ENCODE data around the gene STX1B.
A peak's percentile ranks its signal among the peaks of the same experiment; 100 is the strongest.
"Not testable (repeated sequence)": the region's sequence is repeated elsewhere in the genome, so short reads cannot be mapped to it uniquely, and the experiment has no call there.

STX1B gene

GRCh38 chr16:31013292-31013691 is 2.9 kb upstream of the STX1B start:
- not testable (repeated sequence) for H3K79me2 ChIP-seq (ENCODE audit: control insufficient read depth, insufficient read depth, low read length, unreplicated experiment); H3K4me1 ChIP-seq (ENCODE audit: control insufficient read depth, insufficient read depth, low read length, unreplicated experiment); H3K4me3 ChIP-seq (ENCODE audit: low read depth, low read length); H3K36me3 ChIP-seq (ENCODE audit: insufficient read depth, low read length); H2AFZ ChIP-seq (ENCODE audit: low read length, unreplicated experiment); H3K27me3 ChIP-seq (ENCODE audit: insufficient read depth, low read length); H3K27ac ChIP-seq (ENCODE audit: low read depth, low read length)

- H3K27ac ChIP-seq (ENCODE audit: low read depth, low read length); H3K4me3 ChIP-seq (ENCODE audit: low read depth, low read length); H3K4me1 ChIP-seq (ENCODE audit: control insufficient read depth, insufficient read depth, low read length, unreplicated experiment); H3K79me2 ChIP-seq (ENCODE audit: control insufficient read depth, insufficient read depth, low read length, unreplicated experiment); H3K27me3 ChIP-seq (ENCODE audit: insufficient read depth, low read length); H3K36me3 ChIP-seq (ENCODE audit: insufficient read depth, low read length); H2AFZ ChIP-seq (ENCODE audit: low read length, unreplicated experiment): not testable (repeated sequence)
These were observed 1.4 kb upstream of the STX1B start for GRCh38 chr16:31011815-31012214.

DNA sequence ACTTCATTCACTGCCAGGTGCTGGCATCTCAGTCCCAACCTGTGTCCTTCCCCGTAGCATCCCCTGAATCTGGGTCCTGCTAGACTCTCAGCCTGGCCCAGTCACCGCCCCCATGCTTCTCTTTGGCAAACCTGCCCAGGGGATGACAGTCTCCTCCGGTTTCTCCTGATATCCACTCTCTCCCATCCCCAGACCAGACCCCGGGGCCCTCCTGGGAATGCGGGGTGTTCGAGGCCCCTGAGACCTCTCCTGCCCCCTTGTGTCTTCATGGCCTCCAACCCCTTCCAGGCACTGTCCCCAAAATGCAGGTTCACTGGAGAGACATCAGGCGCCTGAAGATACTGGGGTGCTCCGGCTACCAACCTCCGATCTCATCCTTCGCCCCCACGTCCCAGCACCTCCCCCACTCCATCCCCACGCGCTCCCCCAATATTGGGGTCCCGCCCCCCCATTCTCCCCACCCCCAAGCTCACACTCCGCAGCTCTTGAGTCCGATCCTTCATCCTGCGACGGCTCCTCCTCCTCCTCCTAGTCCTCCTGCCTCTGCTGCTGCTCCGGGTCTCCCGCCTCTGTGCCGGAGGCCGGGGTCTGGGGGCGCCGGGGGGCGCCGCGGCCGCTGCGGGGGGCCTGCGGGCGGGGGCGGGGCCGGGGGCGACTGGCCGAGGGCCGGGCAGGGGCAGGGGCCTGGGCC is 399 bp downstream of the STX1B start:
- Histone ChIP-seq H3K36me3 (ENCODE audit: insufficient read depth, low read length) (no peaks in the 10 kb centered on the region), H3K79me2 (ENCODE audit: control insufficient read depth, insufficient read depth, low read length, unreplicated experiment) (peaks cover 5% of the 10 kb centered on the region), H3K27ac (ENCODE audit: low read depth, low read length) (no peak overlapping the region), H3K4me1 (ENCODE audit: control insufficient read depth, insufficient read depth, low read length, unreplicated experiment) (peaks cover 5% of the 10 kb centered on the region), H2AFZ (ENCODE audit: low read length, unreplicated experiment) (no peak overlapping the region), H3K27me3 (ENCODE audit: insufficient read depth, low read length) (peaks cover 5% of the 10 kb centered on the region; the same call in 1 of the 2 replicates), H3K4me3 (ENCODE audit: low read depth, low read length) (peak overlapping the region; percentile 71)

- Histone ChIP-seq H3K4me3 (ENCODE audit: low read depth, low read length) (no peak overlapping the region), H3K27ac (ENCODE audit: low read depth, low read length) (no peak overlapping the region), H3K27me3 (ENCODE audit: insufficient read depth, low read length) (peaks cover 5% of the 10 kb centered on the region; the same call in 1 of the 2 replicates), H3K4me1 (ENCODE audit: control insufficient read depth, insufficient read depth, low read length, unreplicated experiment) (peaks cover 5% of the 10 kb centered on the region), H2AFZ (ENCODE audit: low read length, unreplicated experiment) (no peak overlapping the region), H3K36me3 (ENCODE audit: insufficient read depth, low read length) (no peaks in the 10 kb centered on the region), H3K79me2 (ENCODE audit: control insufficient read depth, insufficient read depth, low read length, unreplicated experiment) (peaks cover 5% of the 10 kb centered on the region)
These were observed 1.3 kb downstream of the STX1B start for GRCh38 chr16:31009120-31009519.

DNA sequence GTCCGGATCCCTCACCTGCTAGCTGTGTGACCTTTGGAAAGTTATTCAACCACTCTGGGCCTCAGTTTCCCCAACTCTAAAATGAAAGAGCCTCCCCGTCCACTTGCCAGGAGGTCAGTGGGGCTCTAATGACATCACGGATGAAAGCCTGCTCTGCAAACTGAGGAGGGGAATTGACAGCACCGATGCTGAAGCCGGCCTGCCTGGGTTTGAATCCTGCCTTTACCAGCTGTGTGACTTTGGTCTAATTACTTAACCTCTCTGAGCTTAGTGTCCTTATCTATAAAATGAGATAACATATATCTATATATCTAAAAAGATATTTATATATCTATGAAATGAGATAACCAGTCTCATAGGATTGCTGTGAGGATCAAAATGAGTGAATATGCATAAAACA is 1.9 kb downstream of the STX1B start:
- Histone ChIP-seq H3K79me2 (ENCODE audit: control insufficient read depth, insufficient read depth, low read length, unreplicated experiment) (peaks cover 5% of the 10 kb centered on the region), H3K4me1 (ENCODE audit: control insufficient read depth, insufficient read depth, low read length, unreplicated experiment) (peaks cover 5% of the 10 kb centered on the region), H3K4me3 (ENCODE audit: low read depth, low read length) (no peak overlapping the region), H3K36me3 (ENCODE audit: insufficient read depth, low read length) (no peaks in the 10 kb centered on the region), H3K27me3 (ENCODE audit: insufficient read depth, low read length) (peaks cover 5% of the 10 kb centered on the region; the same call in 1 of the 2 replicates), H2AFZ (ENCODE audit: low read length, unreplicated experiment) (no peak overlapping the region), H3K27ac (ENCODE audit: low read depth, low read length) (no peak overlapping the region)

GRCh38 chr16:31008149-31008548 is 2.3 kb downstream of the STX1B start:
- no peak overlapping the region for H3K4me3 ChIP-seq (ENCODE audit: low read depth, low read length)
- peaks cover 5% of the 10 kb centered on the region; the same call in 1 of the 2 replicates for H3K27me3 ChIP-seq (ENCODE audit: insufficient read depth, low read length)
- no peak overlapping the region for H2AFZ ChIP-seq (ENCODE audit: low read length, unreplicated experiment)
- no peaks in the 10 kb centered on the region for H3K36me3 ChIP-seq (ENCODE audit: insufficient read depth, low read length)
- peaks cover 5% of the 10 kb centered on the region for H3K4me1 ChIP-seq (ENCODE audit: control insufficient read depth, insufficient read depth, low read length, unreplicated experiment)
- H3K79me2 ChIP-seq (ENCODE audit: control insufficient read depth, insufficient read depth, low read length, unreplicated experiment): peaks cover 5% of the 10 kb centered on the region
- H3K27ac ChIP-seq (ENCODE audit: low read depth, low read length): no peak overlapping the region

- Histone ChIP-seq H3K36me3 (ENCODE audit: insufficient read depth, low read length) (no peaks in the 10 kb centered on the region), H3K79me2 (ENCODE audit: control insufficient read depth, insufficient read depth, low read length, unreplicated experiment) (peaks cover 5% of the 10 kb centered on the region), H3K4me3 (ENCODE audit: low read depth, low read length) (no peak overlapping the region), H3K4me1 (ENCODE audit: control insufficient read depth, insufficient read depth, low read length, unreplicated experiment) (peaks cover 5% of the 10 kb centered on the region), H2AFZ (ENCODE audit: low read length, unreplicated experiment) (no peak overlapping the region), H3K27me3 (ENCODE audit: insufficient read depth, low read length) (peaks cover 5% of the 10 kb centered on the region; the same call in 1 of the 2 replicates), H3K27ac (ENCODE audit: low read depth, low read length) (no peak overlapping the region)
These were observed 2.8 kb downstream of the STX1B start for GRCh38 chr16:31007684-31008083.

- Histone ChIP-seq H3K27ac (ENCODE audit: low read depth, low read length) (no peak overlapping the region), H3K27me3 (ENCODE audit: insufficient read depth, low read length) (no peaks in the 10 kb centered on the region), H3K4me1 (ENCODE audit: control insufficient read depth, insufficient read depth, low read length, unreplicated experiment) (peaks cover 5% of the 10 kb centered on the region), H3K36me3 (ENCODE audit: insufficient read depth, low read length) (no peaks in the 10 kb centered on the region), H3K79me2 (ENCODE audit: control insufficient read depth, insufficient read depth, low read length, unreplicated experiment) (peaks cover 5% of the 10 kb centered on the region), H3K4me3 (ENCODE audit: low read depth, low read length) (no peak overlapping the region), H2AFZ (ENCODE audit: low read length, unreplicated experiment) (no peak overlapping the region)
These were observed 3.8 kb downstream of the STX1B start for GRCh38 chr16:31006589-31006988.

- peaks cover 5% of the 10 kb centered on the region for H3K79me2 ChIP-seq (ENCODE audit: control insufficient read depth, insufficient read depth, low read length, unreplicated experiment)
- H2AFZ ChIP-seq (ENCODE audit: low read length, unreplicated experiment): no peak overlapping the region
- no peaks in the 10 kb centered on the region for H3K36me3 ChIP-seq (ENCODE audit: insufficient read depth, low read length)
- no peak overlapping the region for H3K4me3 ChIP-seq (ENCODE audit: low read depth, low read length)
- H3K27me3 ChIP-seq (ENCODE audit: insufficient read depth, low read length): no peaks in the 10 kb centered on the region
- no peak overlapping the region for H3K27ac ChIP-seq (ENCODE audit: low read depth, low read length)
- peaks cover 5% of the 10 kb centered on the region for H3K4me1 ChIP-seq (ENCODE audit: control insufficient read depth, insufficient read depth, low read length, unreplicated experiment)
These were observed 4.4 kb downstream of the STX1B start for GRCh38 chr16:31006086-31006385.

DNA sequence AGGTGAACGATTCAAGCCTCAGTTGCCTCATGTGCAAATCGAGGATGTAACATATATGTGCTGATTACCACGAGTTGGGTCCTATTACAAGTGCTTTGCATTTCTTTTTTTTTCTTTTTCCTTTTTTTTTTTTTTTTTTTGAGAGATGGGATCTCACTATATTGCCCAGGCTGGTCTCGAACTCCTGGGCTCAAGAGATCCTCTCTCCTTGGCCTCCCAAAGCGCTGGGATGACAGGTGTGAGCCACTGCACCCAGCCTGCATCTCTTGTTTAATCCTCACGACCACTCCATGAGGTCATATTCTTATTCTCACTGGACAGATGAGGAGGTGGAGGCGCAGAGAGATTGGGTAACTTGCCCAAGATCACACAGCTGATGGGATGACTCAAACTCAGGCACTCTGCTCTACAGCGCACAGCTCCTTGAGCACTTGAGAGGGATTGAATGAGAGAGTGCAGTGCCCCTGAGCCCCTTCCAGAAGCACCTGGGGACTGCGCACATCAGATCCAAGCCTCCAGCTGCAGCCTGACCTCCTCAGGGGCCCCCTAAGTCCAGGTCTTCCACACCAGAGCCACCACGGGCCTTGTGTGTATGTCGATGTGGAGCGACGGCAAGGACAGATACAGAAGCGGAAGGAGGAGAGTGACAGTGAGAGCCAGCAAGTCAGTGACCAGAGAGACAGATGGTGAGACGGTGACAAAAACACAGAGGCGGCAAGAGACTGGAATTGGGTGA is 4.9 kb downstream of the STX1B start:
- H3K79me2 ChIP-seq (ENCODE audit: control insufficient read depth, insufficient read depth, low read length, unreplicated experiment): peaks cover 5% of the 10 kb centered on the region
- H3K36me3 ChIP-seq (ENCODE audit: insufficient read depth, low read length): no peaks in the 10 kb centered on the region
- peaks cover 5% of the 10 kb centered on the region for H3K4me1 ChIP-seq (ENCODE audit: control insufficient read depth, insufficient read depth, low read length, unreplicated experiment)
- H3K4me3 ChIP-seq (ENCODE audit: low read depth, low read length): no peak overlapping the region
- H3K27ac ChIP-seq (ENCODE audit: low read depth, low read length): no peak overlapping the region
- no peaks in the 10 kb centered on the region for H3K27me3 ChIP-seq (ENCODE audit: insufficient read depth, low read length)
- no peak overlapping the region for H2AFZ ChIP-seq (ENCODE audit: low read length, unreplicated experiment)

DNA sequence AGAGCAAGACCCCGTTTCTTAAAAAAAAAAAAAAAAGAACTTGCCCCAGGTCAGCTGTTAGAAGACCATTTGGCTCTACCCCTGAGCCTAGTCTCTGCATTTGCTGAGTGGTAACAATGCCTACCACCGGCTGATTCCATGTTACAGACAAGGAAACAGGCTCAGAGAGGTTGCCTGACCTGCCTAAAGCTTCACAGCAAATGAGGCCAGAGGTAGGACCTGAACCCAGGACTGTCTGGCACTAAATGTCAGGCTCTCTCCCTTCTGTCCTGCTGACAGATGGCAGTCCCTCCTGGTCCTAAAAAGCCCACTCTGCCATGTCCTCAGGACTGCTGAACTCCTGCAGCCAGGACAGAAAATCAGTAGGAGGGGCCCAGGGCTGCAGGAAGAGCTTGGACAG is 5.8 kb downstream of the STX1B start:
- Histone ChIP-seq H3K27ac (ENCODE audit: low read depth, low read length) (no peak overlapping the region), H3K4me3 (ENCODE audit: low read depth, low read length) (no peak overlapping the region), H3K79me2 (ENCODE audit: control insufficient read depth, insufficient read depth, low read length, unreplicated experiment) (peaks cover 4% of the 10 kb centered on the region), H3K4me1 (ENCODE audit: control insufficient read depth, insufficient read depth, low read length, unreplicated experiment) (peaks cover 5% of the 10 kb centered on the region), H2AFZ (ENCODE audit: low read length, unreplicated experiment) (no peak overlapping the region), H3K27me3 (ENCODE audit: insufficient read depth, low read length) (no peaks in the 10 kb centered on the region), H3K36me3 (ENCODE audit: insufficient read depth, low read length) (no peaks in the 10 kb centered on the region)

All from ACC112 (cell line).